ENCODE results near the gene WDR59.

Gene WDR59

DNA sequence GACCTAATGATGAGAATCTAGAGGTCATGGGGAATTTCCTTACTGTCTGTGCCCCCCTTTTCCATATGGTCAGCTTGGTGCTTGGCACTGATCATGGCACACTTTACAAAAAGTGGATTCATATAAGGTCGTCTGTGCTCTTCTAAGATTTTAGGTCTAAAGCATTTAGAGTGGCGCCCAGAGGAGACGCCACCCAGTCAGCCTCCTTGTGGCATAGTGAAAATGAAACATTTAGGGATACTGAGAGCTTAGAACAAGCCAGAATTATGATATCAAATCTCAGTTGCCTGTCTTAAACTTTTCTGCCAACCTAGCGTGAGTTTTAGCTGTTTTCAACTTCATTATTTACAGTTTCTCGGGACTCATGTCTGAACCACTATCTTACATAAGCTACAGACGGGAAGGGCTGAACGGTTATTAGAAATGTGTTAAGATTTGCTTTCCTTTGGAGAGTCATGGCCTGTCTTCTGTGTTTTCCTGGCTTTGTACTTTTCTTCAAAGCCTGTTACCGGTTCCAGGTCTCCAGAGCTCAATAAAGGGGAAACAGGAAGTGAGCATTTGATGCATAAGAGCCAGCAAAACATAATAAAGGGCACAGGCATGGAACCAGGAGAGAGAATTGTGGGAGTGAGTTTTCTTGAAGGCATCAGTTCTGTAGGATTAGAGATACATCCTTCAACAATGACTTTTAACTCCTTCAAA, 27.6 kb upstream of the WDR59 start (continued):
- no peak for TF ChIP-seq ZNF600 (tag by site-specific recombination; IDR thresholded peaks at IDR 0.05)
- TF ChIP-seq, protein P1, sequence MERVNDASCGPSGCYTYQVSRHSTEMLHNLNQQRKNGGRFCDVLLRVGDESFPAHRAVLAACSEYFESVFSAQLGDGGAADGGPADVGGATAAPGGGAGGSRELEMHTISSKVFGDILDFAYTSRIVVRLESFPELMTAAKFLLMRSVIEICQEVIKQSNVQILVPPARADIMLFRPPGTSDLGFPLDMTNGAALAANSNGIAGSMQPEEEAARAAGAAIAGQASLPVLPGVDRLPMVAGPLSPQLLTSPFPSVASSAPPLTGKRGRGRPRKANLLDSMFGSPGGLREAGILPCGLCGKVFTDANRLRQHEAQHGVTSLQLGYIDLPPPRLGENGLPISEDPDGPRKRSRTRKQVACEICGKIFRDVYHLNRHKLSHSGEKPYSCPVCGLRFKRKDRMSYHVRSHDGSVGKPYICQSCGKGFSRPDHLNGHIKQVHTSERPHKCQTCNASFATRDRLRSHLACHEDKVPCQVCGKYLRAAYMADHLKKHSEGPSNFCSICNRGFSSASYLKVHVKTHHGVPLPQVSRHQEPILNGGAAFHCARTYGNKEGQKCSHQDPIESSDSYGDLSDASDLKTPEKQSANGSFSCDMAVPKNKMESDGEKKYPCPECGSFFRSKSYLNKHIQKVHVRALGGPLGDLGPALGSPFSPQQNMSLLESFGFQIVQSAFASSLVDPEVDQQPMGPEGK (tag by site-specific recombination; IDR thresholded peaks at IDR 0.05), result no peak
- no peak for TF ChIP-seq ZNF776 (tag by site-specific recombination; IDR thresholded peaks at IDR 0.05; ENCODE audit: borderline replicate concordance)

DNA sequence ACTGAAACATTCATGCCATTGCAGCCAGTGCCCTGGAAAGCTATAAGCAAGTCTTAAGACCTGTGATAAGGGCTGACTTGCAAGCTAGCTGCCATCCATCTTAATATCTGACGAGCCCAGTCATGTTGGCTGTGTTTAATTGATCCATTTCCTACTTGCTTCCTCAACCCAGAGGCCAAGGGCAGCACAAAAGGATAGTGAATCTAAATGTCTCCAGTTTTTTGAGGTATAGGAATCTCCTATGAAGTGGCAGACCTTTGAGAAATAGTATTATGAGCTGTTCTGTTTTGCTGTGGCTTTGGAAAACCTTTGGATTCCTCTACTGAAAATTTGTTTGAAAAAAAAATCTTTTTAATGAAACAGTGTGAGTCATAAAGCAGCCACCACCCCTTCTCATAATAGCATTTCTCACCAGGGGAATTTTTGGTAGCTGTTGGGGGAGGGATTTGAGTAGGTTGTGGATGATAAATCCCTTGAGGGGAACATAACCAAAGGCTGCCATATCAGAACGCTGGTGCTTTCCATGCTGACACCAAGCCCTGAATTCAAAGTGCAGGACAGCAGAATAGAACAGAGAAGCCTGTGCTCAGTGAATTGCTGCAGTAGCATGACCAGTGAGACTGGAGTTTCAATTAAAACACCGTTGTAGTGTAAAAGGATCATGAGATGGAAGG, 26.8 kb upstream of the WDR59 start:
- no peaks in the 10 kb centered on the region for H3K9me3 ChIP-seq (ENCODE audit: control insufficient read depth, insufficient read depth, low read depth, low read length)
- ChIA-PET CTCF (interaction anchor here (0.5 to 2.2 kb wide), 4 partner anchors 14 to 131 kb away, joined by 4 to 6 read pairs (median 4); no protein-coding TSS in a partner anchor), POLR2A (interaction anchor here (1.1 kb wide), 1 partner anchor 27 kb away, joined by 3 read pairs; the partner anchor contains the start of gene WDR59)
- no peak overlapping the region for H3K4me3 ChIP-seq (ENCODE audit: low read depth, low read length)
- peaks cover 8% of the 10 kb centered on the region; the same call in 1 of the 2 replicates for H3K4me1 ChIP-seq (ENCODE audit: control insufficient read depth, insufficient read depth, low read length)
- H3K36me3 ChIP-seq (ENCODE audit: control insufficient read depth in 2 of 2, insufficient read depth in 1 of 2, low read length in 2 of 2), result no peaks in the 10 kb centered on the region
- H3K27ac ChIP-seq (ENCODE audit: extremely low read depth, low read depth, low read length), result peak overlapping the region; percentile 1; the same call in 1 of the 2 replicates
- TF ChIP-seq ZNF600 (tag by site-specific recombination; IDR thresholded peaks at IDR 0.05) (peak; percentile 75), MEIS1 (CRISPR knock-in tag; IDR thresholded peaks at IDR 0.05; ENCODE audit: borderline replicate concordance) (no peak), GLIS1 (tag by site-specific recombination; IDR thresholded peaks at IDR 0.05) (peak; percentile 23; the same call in 1 of the 2 replicates), KLF7 (tag by site-specific recombination; IDR thresholded peaks at IDR 0.05; ENCODE audit: borderline replicate concordance) (no peak), FEZF1 (tag by site-specific recombination; IDR thresholded peaks at IDR 0.05) (no peak), TCF7L2 (IDR thresholded peaks at IDR 0.05; ENCODE audit: borderline replicate concordance, low read depth, low read length) (no peak), ZNF658 (tag by site-specific recombination; IDR thresholded peaks at IDR 0.05) (no peak), SP7 (tag by site-specific recombination; IDR thresholded peaks at IDR 0.05) (peak; percentile 41; the same call in 1 of the 2 replicates), ZNF341 (tag by site-specific recombination; IDR thresholded peaks at IDR 0.05; ENCODE audit: low read depth) (no peak), SETDB1 (IDR thresholded peaks at IDR 0.05; ENCODE audit: insufficient read length, low read length) (no peak), ZFP69B (tag by site-specific recombination; IDR thresholded peaks at IDR 0.05) (no peak), ZNF10 (tag by site-specific recombination; IDR thresholded peaks at IDR 0.05) (no peak), ZNF433 (tag by site-specific recombination; IDR thresholded peaks at IDR 0.05; ENCODE audit: low read depth) (no peak), ZNF677 (tag by site-specific recombination; IDR thresholded peaks at IDR 0.05) (no peak), ZNF626 (tag by site-specific recombination; IDR thresholded peaks at IDR 0.05) (no peak), HOXA7 (CRISPR knock-in tag; IDR thresholded peaks at IDR 0.05; ENCODE audit: borderline replicate concordance) (no peak), OSR2 (tag by site-specific recombination; IDR thresholded peaks at IDR 0.05) (0 out of 2 replicates have a peak, but pooled peaks have one; percentile 44)
- TF ChIP-seq, protein P2, sequence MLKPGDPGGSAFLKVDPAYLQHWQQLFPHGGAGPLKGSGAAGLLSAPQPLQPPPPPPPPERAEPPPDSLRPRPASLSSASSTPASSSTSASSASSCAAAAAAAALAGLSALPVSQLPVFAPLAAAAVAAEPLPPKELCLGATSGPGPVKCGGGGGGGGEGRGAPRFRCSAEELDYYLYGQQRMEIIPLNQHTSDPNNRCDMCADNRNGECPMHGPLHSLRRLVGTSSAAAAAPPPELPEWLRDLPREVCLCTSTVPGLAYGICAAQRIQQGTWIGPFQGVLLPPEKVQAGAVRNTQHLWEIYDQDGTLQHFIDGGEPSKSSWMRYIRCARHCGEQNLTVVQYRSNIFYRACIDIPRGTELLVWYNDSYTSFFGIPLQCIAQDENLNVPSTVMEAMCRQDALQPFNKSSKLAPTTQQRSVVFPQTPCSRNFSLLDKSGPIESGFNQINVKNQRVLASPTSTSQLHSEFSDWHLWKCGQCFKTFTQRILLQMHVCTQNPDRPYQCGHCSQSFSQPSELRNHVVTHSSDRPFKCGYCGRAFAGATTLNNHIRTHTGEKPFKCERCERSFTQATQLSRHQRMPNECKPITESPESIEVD (tag by site-specific recombination; IDR thresholded peaks at IDR 0.05), result peak; percentile 74
- TF ChIP-seq, protein P3, sequence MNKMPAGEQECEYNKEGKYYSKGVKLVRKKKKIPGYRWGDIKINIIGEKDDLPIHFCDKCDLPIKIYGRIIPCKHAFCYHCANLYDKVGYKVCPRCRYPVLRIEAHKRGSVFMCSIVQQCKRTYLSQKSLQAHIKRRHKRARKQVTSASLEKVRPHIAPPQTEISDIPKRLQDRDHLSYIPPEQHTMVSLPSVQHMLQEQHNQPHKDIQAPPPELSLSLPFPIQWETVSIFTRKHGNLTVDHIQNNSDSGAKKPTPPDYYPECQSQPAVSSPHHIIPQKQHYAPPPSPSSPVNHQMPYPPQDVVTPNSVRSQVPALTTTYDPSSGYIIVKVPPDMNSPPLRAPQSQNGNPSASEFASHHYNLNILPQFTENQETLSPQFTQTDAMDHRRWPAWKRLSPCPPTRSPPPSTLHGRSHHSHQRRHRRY (tag by site-specific recombination; IDR thresholded peaks at IDR 0.05), result no peak
- TF ChIP-seq, protein P4, sequence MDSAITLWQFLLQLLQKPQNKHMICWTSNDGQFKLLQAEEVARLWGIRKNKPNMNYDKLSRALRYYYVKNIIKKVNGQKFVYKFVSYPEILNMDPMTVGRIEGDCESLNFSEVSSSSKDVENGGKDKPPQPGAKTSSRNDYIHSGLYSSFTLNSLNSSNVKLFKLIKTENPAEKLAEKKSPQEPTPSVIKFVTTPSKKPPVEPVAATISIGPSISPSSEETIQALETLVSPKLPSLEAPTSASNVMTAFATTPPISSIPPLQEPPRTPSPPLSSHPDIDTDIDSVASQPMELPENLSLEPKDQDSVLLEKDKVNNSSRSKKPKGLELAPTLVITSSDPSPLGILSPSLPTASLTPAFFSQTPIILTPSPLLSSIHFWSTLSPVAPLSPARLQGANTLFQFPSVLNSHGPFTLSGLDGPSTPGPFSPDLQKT (IDR thresholded peaks at IDR 0.05; ENCODE audit: borderline replicate concordance, low read depth, low read length), result no peak
- TF ChIP-seq, protein P5, sequence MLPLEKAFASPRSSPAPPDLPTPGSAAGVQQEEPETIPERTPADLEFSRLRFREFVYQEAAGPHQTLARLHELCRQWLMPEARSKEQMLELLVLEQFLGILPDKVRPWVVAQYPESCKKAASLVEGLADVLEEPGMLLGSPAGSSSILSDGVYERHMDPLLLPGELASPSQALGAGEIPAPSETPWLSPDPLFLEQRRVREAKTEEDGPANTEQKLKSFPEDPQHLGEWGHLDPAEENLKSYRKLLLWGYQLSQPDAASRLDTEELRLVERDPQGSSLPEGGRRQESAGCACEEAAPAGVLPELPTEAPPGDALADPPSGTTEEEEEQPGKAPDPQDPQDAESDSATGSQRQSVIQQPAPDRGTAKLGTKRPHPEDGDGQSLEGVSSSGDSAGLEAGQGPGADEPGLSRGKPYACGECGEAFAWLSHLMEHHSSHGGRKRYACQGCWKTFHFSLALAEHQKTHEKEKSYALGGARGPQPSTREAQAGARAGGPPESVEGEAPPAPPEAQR (tag by site-specific recombination; IDR thresholded peaks at IDR 0.05), result no peak
- TF ChIP-seq, protein P6, sequence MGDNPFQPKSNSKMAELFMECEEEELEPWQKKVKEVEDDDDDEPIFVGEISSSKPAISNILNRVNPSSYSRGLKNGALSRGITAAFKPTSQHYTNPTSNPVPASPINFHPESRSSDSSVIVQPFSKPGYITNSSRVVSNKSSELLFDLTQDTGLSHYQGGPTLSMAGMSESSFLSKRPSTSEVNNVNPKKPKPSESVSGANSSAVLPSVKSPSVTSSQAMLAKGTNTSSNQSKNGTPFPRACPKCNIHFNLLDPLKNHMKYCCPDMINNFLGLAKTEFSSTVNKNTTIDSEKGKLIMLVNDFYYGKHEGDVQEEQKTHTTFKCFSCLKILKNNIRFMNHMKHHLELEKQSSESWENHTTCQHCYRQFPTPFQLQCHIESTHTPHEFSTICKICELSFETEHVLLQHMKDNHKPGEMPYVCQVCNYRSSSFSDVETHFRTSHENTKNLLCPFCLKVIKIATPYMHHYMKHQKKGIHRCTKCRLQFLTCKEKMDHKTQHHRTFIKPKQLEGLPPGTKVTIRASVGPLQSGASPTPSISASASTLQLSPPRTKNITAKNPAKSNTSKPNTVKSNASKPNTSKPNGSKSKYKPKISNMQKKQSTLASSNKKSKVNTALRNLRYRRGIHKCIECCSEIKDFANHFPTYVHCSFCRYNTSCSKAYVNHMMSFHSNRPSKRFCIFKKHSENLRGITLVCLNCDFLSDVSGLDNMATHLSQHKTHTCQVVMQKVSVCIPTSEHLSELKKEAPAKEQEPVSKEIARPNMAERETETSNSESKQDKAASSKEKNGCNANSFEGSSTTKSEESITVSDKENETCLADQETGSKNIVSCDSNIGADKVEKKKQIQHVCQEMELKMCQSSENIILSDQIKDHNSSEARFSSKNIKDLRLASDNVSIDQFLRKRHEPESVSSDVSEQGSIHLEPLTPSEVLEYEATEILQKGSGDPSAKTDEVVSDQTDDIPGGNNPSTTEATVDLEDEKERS (tag by site-specific recombination; IDR thresholded peaks at IDR 0.05), result no peak

All from HEK293 (cell line).